Measurements from ENCODE around the gene SEC14L2. TPM values are rescaled to one million over a fixed set of nuclear protein-coding genes. Genes with fewer than 3 reads are reported as not detected.
A peak's percentile ranks its signal among the peaks of the same experiment; 100 is the strongest.

The SEC14L2 gene
- total RNA-seq, 1 experiment from 2014 or later: 9.4 TPM

DNA sequence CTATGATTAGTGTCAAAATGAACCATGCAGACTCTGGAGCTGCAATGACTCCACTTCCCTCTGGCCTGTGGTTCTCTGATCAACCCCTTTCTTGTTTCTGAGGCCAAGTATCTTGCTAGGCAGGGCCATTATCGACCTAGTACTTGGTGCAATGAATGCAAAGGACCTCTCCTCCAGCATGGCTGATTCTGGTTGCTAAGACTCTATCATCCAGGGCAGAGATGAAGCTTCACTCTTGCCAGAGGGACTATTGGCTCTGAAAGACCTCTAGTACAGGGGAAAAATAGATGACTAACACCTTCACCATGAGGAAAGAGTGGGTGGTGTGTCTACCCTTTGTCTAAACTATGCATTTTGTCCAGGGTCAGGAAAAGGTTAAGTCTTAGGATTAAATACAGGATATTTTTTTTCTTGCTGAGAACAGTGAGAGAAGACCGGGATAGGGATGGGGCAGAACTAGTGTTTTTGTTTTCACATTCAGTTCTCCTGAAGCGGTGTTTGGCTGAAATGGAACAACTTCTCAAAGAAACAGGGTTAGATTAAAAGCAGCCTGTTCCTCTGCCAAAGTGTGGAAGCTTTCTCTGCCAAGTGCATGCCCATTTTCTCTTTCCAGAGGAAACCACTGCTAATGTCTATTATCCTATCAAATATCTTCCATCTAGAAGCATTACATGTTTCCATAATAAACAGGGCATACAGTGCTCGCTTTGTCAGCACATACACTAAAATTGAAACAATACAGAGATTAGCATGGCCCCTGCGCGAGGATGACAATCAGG lies 23.7 kb downstream of the SEC14L2 start:
- Histone ChIP-seq H3K9me3 (no peaks in the 10 kb centered on the region), H3K4me3 (ENCODE audit: low read depth, low read length) (no peak overlapping the region), H3K27me3 (replicated peaks; ENCODE audit: control insufficient read depth, insufficient read depth, low read length) (no peaks in the 10 kb centered on the region), H3K4me1 (peaks cover 72% of the 10 kb centered on the region), H3K36me3 (ENCODE audit: control insufficient read depth, insufficient read depth, low read length) (peaks cover 1% of the 10 kb centered on the region; the same call in 1 of the 2 replicates)
- ChIA-PET CTCF (interaction anchor here (0.6 kb wide), 1 partner anchor 28 kb away, joined by 3 read pairs; no protein-coding TSS in a partner anchor), POLR2A (no interaction called here)
- no TSS peak for BruUV-seq (replicated peaks)
- no peaks in the 10 kb centered on the region for H3K9me3 Mint-ChIP-seq (ENCODE audit: unreplicated experiment)
- TF ChIP-seq, protein P1, sequence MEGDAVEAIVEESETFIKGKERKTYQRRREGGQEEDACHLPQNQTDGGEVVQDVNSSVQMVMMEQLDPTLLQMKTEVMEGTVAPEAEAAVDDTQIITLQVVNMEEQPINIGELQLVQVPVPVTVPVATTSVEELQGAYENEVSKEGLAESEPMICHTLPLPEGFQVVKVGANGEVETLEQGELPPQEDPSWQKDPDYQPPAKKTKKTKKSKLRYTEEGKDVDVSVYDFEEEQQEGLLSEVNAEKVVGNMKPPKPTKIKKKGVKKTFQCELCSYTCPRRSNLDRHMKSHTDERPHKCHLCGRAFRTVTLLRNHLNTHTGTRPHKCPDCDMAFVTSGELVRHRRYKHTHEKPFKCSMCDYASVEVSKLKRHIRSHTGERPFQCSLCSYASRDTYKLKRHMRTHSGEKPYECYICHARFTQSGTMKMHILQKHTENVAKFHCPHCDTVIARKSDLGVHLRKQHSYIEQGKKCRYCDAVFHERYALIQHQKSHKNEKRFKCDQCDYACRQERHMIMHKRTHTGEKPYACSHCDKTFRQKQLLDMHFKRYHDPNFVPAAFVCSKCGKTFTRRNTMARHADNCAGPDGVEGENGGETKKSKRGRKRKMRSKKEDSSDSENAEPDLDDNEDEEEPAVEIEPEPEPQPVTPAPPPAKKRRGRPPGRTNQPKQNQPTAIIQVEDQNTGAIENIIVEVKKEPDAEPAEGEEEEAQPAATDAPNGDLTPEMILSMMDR (IDR thresholded peaks at IDR 0.05; ENCODE audit: insufficient read depth in 1 of 2, low read depth in 1 of 2, low read length in 1 of 2, severe bottlenecking in 1 of 2, unreplicated experiment in 1 of 2): no peak
- peaks cover 25% of the 10 kb centered on the region for H3K36me3 Mint-ChIP-seq (ENCODE audit: insufficient read depth, unreplicated experiment)
- no peak for DNase-seq
- H3K4me3 Mint-ChIP-seq (ENCODE audit: unreplicated experiment): peak overlapping the region; percentile 16
- intact Hi-C loops (cut with micrococcal nuclease; ENCODE audit: unreplicated experiment): no loop called here
- peak overlapping the region; percentile 64 for H3K27ac Mint-ChIP-seq (ENCODE audit: unreplicated experiment)
- no peaks in the 10 kb centered on the region for H3K27me3 Mint-ChIP-seq (ENCODE audit: insufficient read depth, unreplicated experiment)
- peaks cover 40% of the 10 kb centered on the region for H3K4me1 Mint-ChIP-seq (ENCODE audit: low read depth, unreplicated experiment)

DNA sequence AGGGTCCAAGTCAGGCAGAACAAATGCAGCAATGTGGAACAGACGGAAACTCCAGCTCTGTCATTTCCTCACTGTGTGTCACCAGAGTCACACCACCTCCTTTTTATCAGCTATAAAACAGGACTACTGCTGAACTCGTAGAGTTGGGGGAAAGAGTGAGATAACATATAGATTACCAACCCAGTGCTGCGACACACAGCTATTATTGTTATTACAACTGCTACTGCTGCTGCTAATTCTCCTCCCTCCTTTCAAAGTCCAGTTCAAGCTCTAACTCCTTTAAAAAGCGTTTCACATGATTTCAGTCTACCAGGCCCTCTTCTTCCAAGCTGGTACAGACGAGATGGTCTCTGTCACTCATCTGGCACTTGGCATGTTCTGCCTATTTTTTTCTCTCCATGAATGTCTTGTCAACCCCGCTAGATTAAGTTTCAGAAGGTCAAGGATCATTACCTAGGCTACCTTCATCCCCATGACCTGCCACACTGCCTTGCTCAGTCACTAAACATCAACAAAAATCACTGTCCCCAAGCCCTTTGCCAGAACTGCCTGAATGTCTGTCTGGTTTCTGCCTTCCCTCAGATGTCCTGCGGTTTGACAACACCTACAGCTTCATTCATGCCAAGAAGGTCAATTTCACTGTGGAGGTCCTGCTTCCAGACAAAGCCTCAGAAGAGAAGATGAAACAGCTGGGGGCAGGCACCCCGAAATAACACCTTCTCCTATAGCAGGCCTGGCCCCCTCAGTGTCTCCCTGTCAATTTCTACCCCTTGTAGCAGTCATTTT lies 25.1 kb downstream of the SEC14L2 start:
- ChIA-PET POLR2A (interaction anchor here (0.6 kb wide), 1 partner anchor 364 kb away, joined by 4 read pairs; no protein-coding TSS in a partner anchor), CTCF (interaction anchor here (0.6 to 4.3 kb wide), 5 partner anchors 9 to 1117 kb away, joined by 3 to 29 read pairs (median 4); partner anchors contain the start of gene SEC14L2)
- Mint-ChIP-seq H3K4me3 (ENCODE audit: unreplicated experiment) (peak overlapping the region; percentile 85), H3K4me1 (ENCODE audit: low read depth, unreplicated experiment) (peaks cover 35% of the 10 kb centered on the region), H3K27ac (ENCODE audit: unreplicated experiment) (peak overlapping the region; percentile 82), H3K36me3 (ENCODE audit: insufficient read depth, unreplicated experiment) (peaks cover 28% of the 10 kb centered on the region), H3K27me3 (ENCODE audit: insufficient read depth, unreplicated experiment) (no peaks in the 10 kb centered on the region), H3K9me3 (ENCODE audit: unreplicated experiment) (no peaks in the 10 kb centered on the region)
- Histone ChIP-seq H3K27me3 (replicated peaks; ENCODE audit: control insufficient read depth, insufficient read depth, low read length) (no peaks in the 10 kb centered on the region), H3K4me3 (ENCODE audit: low read depth, low read length) (peak overlapping the region; percentile 5; the same call in 1 of the 2 replicates), H3K4me1 (peaks cover 63% of the 10 kb centered on the region), H3K9me3 (no peaks in the 10 kb centered on the region), H3K36me3 (ENCODE audit: control insufficient read depth, insufficient read depth, low read length) (peaks cover 1% of the 10 kb centered on the region; the same call in 1 of the 2 replicates)
- no peak for DNase-seq
- intact Hi-C loops (cut with micrococcal nuclease; ENCODE audit: unreplicated experiment): no loop called here
- no TSS peak for BruUV-seq (replicated peaks)
- TF ChIP-seq, protein P1 (IDR thresholded peaks at IDR 0.05; ENCODE audit: insufficient read depth in 1 of 2, low read depth in 1 of 2, low read length in 1 of 2, severe bottlenecking in 1 of 2, unreplicated experiment in 1 of 2): no peak

Measured in Caco-2 (cell line).